Activated T-helper 9 cell treated with anti-CD3 and anti-CD28 coated beads, Interleukin-2, amount 50 U/mL, for 16 hours (primary cell): ENCODE data around the gene OR4A16.

ENCODE experiments used
- DNase-seq: peaks from one replicate; pipeline ENCODE4 v3.0.0-alpha.2; 2020; ENCODE audit warnings: low read depth

OR4A16 gene, protein sequence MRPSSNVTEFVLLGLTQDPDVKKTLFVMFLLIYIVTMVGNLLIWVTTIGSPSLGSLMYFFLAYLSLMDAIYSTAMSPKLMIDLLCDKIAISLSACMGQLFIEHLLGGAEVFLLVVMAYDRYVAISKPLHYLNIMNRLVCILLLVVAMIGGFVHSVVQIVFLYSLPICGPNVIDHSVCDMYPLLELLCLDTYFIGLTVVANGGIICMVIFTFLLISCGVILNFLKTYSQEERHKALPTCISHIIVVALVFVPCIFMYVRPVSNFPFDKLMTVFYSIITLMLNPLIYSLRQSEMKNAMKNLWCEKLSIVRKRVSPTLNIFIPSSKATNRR

DNA sequence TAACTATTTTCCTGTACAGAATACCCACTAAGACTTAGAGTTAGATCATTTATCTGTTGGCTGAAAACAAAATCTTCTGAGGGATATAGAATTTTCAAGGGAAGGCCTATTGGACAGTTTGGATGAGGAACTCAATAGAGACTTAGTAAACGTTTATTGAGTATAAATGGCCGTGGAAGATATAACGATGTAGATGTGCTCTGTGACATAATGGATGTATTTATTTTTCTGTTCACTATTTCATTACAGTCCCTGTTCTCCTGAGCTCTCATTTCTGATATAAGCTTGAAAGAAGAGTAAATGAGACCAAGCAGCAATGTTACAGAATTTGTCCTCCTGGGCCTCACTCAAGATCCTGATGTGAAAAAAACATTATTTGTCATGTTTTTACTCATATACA, at the start of gene OR4A16:
OR4A16 (plus strand) TSS at position 301 of the 400 bp plus-strand sequence; CDS start at position 301, 0 bp downstream.
- DNase-seq: no peak

DNA sequence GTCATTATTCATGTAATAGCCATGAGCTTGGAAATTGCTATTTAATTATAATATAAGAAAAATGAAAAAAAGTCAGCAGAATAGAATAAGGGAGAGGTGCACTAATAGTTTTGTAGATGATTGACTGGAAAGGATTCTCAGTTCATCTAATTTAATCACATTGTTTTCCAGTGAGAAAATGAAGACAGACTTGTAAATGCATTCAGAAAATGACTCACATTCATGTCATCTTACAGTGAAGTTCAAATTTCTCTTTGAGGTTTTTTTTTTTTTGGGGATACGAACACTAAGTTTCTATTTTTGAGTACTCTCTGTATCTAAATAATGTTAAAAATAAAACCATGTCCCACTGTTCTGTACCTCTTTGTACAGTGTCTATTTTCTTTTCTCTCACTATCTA, 18.5 kb upstream of the OR4A16 start:
- DNase-seq: no peak

DNA sequence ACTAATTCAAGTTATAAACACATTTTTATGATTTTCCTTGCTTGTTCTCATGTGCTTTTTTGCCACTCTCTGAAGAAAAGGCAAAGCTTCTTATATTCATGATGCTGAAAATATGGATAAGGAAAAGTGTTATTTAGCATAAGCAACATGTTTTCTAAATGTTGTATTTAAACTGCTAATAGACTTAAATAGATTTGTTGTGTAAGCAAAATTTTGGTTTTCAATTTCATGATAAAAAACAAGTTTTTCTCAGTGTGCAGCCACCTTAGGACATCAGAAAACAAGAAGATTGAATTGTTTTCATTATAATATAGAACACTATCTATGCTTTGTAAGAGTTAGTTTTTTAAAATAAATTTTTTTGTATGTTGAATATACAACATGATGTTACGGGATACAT, 2.3 kb downstream of the OR4A16 start:
- DNase-seq: no peak

DNA sequence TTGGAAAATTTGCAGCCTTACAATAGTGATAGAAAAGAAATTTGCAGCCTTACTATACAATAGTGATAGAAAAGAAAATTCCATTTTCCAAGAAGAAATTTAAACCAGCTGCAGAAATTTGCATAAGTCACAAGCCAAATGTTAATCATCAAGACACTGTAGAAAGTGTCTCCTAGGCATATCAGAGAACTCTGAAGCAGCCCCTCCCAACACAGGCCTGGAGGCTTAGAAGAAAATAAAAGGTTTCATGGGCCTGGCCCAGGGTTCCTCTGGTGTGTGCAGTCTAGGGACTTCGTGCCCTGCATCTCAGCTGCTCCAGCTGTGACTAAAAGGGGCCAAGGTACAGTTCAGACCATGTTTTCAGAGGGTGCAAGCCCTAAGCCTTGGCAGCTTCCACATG, 6.0 kb downstream of the OR4A16 start:
- no peak for DNase-seq

DNA sequence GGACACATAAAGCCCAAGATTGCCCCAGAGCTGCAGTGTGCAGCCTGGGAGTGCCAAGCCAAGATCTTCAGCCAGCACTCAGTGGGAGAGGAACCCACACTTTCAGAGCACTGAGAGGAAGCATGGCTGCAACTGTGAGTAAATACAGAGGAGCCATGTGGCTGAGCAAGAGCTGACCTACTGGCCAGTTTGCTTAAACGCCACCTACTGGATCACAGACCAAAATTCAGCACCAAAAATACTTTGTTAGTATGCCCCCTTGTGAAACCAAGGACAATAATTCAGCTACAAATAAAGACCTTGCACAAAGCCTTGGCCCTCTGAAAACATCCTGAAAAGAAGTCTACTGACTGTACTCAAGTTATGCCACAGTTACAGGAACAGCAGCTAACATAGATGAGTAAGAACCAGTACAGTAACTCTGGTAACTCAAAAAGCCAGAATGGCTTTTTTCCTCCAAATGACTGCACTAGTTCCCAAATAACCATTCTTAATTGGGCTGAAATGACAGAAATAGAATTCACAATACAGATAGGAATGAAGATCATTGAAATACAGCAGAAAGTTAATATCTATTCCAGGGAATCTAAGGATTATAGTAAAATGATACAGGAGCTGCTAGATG, 14.7 kb downstream of the OR4A16 start:
- no peak for DNase-seq

DNA sequence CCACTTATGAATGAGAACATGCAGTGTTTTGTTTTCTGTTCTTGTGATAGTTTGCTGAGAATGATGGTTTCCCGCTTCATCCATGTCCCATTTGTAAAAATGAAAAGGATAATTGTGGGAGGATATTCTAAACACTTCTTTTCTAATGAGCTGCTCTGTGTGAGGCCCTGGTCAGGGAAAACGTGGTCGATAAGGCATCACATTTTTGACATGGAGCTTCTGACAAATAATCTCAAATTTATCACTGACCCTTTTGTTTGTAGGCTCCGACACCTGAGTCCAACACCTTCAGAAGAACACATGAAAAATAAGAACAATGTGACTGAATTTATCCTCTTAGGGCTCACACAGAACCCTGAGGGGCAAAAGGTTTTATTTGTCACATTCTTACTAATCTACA, 24.7 kb downstream of the OR4A16 start, which contains the start of gene OR4A15:
OR4A15 (plus strand) TSS at position 301 of the 400 bp plus-strand sequence; CDS start at position 301, 0 bp downstream.
- DNase-seq: no peak
